HG03457 (cell line): Measurements from ENCODE around the gene SNX17.
"Not testable (repeated sequence)": the region's sequence is repeated elsewhere in the genome, so short reads cannot be mapped to it uniquely, and the experiment has no call there.

Source experiments
- ATAC-seq: cut with Tn5 transposase; IDR thresholded peaks from one replicate; pipeline ENCODE4 v1.9.1; 2021; ENCODE audit warnings: moderate number of reproducible peaks; ENCODE audit not compliant: unreplicated experiment

SNX17 gene

DNA sequence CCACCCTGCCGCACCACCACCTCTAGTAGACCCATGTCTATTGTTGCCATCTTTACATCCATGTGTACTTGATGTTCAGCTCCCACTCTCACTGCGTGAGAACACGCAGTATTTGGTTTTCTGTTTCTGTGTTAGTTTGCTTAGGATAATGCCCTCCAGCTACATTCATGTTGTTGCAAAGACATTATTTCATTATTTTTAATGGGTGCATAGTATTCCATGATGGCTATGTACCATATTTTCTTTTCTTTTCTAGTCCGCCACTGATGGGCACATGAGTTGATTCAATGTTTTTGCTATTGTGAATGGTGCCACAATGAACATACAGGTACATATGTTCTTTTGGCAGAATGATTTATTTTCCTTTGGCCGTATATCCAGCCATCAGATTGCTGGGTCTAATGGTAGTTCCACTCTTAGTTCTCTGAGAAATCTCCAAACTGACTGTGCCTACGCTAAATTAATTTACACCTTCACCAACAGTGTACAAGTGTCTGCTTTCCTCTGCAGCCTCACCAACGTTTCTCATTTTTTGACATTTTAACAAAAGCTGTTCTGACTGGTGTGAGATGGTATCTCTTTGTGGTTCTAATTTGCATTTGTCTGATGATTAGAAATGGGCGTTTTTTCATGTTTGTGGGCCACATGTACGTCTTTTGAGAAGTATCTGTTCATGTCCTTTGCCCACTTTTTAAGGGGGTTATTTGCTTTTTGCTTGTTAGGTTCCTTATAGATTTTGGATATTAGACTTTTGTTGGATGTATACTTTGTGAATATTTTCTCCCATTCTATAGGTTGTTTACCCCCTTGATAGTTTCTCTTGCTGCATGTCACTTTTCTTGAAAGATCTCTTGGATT is 20.6 kb downstream of the SNX17 start:
- ATAC-seq = no peak

DNA sequence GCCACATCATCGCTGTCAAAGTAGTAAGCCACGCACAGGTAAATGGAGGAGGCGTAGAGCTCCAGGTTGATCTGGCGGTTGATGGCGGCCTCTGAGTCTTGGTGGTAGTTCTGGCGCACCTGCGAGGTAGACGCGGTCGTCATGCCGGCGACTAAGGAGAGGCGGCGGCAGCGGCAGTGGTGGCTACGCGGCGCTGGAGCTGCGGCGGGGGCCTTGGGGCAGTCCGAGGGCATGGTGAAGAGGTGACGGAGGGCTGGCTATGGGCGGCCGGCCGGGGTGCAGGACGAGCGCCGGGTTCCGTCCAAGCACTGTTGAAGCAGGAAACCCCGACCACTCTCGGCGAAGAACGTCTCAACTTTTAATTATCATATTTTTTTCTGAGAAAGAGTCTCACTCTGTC is 22.8 kb downstream of the SNX17 start:
- ATAC-seq = no peak

DNA sequence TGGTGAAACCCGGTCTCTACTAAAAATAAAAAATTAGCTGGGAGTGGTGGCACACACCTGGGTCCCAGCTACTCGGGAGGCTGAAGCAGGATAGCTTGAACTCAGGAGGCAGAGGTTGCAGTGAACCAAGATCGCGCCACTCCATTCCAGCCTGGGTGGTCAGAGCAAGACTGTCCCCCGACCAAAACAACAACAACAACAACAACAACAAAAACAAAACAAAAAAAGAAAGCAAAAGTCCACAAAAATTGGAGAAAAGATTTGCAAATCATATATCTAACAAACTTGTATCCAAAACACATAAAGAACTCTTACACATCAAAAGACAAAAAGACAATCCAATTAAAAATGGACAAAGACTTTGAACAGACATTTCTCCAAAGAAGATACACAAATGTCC is 28.5 kb downstream of the SNX17 start:
- no peak for ATAC-seq

DNA sequence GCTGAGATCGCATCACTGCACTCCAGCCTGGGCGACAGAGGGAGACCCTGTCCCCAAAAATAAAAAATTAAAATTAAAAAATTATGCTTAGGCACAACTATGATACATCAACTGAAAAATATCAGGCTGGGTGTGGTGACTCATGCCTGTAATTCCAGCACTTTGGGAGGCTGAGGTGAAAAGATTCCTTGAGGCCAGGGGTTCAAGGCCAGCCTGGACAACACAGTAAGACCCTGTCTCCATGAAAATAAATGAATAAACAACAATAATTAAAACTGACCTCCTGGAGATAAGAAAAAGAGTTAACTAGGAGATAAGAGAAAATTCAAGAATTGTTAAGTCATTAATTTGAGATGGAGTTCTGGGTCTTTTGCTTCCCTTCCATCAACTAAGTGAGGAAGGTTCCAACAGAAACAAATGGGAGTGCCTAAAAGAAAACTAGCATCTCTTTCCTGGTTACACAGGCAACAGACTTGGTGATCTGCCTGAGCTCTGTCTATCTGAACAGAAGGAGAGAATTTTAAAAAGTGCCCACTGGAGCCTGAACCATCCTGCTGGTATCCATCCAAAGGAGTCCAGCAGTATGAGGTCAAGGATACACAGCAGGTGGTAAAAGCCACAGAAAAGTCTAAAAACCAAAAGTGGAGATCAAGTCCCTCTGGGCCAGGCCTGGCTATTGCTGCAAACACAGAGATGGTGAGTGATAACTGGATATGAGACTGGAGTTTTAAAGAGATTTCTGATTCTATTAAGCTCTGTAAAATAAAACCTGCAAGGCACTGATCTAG is 30.1 kb downstream of the SNX17 start:
- no peak for ATAC-seq

DNA sequence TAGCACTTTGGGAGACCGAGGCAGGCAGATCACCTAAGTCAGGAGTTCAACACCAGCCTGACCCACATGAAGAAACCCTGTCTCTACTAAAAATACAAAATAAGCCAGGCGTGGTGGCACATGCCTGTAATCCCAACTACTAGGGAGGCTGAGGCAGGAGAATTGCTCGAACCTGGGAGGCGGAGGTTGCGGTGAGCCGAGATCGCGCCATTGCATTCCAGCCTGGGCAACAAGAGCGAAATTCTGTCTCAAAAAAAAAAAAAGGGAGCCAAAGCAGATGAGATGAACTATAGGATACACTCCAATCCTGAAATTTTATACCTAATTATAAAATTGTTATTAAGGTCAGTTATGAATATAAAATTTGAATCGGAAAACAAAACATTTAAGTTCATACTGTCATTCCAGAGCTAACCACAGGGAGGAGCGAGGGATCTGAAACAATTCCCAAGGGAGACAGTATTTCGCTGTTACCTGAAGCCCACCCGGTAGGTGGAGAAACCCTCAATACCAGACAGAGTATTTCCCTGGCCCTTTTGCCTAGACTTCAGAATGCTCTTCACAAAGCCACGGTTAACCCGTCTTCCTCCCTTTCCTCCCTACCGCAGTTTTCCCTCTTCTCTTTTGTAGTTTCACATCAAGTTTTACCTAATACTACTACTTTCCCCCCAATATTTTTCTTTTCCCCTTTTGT is 37.5 kb downstream of the SNX17 start:
- ATAC-seq = no peak

DNA sequence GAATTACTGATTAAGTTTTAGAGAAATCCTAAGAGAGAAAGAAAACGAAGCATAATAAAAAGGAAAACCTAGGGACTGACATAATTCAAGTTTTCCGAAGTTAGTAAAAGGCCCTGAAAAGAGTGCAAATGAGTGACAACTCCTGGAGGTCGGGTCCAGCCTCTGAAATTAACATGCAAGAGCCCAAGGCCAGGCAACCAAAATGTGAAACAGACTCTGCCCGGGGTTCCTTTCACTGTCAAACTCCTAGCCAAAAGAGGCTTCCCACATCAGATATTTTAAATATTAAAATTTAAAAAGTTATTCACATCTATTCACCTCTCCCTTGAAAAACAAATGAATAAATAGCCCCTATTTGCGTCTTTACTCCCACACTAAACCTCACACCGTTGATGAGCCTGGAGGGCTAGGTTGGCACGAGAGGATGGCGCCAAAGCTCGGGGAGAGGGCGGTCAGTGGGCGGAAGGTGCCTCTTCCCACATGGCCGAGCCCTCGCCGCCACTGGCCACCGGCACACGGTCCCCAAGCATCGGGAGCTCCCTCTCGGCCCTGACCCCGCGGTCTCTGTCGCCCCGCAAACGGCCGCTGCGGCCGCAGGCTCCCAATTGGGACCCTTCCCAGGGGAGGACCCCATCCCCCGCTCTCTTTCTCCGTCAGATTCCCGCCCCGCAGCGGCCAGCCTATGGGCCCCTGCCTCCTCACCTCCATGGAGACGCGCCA is 38.3 kb downstream of the SNX17 start:
- peak; percentile 27 for ATAC-seq

DNA sequence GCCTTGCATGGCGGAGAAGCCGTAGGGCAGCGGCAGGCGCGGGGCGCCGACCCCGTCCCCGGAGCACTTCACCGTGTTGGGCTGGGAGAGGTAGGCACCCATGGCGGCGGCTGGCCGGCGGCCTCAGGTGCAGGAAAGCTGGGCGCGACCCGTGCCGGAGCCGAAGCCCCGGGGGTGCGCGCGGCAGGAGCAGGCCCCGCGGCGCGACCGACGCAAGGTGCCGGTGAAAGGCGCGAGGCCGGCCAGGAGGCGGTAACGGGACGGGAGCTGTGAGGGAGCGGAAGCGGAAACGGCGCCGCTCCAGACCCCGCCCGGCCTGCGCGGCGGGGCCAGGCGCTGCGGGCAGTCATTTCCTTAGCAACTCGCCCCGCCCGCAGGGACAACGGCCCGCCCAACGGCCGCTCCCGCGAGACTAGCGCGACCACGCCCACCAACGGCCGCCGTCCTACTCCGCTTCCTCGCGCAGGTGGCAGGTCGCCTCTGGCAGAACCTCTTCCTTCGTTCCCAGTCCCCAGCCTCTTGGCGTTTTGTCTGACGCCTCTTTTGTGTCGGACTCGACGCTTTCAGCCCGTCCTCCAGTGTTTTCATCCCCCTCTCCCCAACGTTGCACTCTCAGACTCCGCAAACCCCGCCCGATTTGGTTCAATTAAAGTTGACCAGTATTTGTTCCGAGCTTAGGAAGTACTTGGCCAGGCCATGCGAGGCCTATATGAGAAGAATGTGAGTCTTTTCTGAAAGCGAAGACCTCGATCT is 39.1 kb downstream of the SNX17 start, which contains the start of gene PPM1G:
Gene PPM1G, minus strand, starts transcription at position 271 of the 753 bp plus-strand sequence. Its CDS starts 169 bp downstream, at position 102.
- ATAC-seq = peak; percentile 86

DNA sequence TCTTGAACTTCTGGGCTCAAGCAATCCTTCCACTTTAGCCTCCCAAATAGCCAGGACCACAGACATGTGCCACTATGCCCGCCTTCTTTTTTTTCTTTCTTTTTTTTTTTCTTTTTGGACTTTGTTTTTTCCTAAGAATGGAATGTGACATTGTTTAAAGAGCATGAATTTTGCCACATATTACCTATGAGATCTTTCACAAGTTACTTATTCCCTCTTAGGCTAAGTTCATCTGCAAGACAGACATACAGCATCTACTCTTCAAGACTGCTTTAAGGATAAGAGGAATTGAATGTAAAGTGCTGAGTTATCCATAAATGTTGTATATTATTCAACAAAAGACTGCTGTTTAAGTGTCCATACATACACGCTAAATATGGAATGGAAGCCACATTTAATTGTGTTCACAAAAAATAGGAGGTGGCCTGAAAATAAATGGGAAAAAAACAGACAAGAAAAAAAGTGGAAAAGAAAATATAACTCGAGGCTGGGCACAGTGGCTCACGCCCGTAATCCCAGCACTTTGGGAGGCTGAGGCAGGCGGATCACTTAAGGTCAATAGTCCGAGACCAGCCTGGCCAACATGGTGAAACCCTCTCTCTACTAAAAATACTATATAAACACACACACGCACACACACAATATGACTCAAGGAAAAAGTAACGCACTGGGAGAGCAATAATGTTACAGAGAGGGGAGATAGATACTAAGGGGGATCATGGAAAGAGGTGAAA is 42.2 kb downstream of the SNX17 start:
- no peak for ATAC-seq

DNA sequence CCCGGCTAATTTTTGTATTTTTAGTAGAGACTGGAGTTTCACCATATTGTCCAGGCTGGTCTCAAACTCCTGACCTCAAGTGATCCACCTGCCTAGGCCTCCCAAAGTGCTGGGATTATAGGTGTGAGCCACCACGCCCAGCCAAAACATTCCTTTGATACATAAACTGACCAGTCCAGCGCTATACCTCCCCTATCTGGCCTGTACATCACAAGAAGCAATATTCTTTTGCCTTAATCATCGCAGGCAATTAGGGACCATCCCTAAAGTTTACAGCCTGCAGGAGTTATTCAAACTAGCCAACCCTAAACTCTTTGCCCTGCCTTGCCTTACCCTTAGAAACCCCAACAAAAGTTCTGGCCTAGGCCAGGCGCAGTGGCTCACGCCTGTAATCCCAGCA is 45.7 kb downstream of the SNX17 start:
- ATAC-seq = no peak

DNA sequence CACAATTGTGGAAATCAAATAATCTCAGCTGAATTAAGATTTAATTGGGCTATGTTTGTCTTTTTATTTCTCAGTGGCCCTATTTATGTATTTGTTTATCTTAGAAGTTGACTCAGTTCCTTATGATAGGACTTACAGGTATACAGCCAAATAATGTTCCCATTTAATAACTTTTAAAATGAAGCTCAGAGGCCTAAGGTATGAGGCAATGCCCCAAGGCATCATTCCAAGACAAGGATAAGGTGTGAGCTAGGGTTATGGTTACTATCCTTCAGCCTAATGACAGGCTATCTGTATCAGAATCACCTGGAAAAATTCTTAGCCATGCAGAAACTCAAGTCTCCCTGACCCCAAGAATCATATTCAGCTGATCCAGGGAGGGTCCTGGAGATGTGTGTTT is 50.6 kb downstream of the SNX17 start:
- ATAC-seq = no peak

DNA sequence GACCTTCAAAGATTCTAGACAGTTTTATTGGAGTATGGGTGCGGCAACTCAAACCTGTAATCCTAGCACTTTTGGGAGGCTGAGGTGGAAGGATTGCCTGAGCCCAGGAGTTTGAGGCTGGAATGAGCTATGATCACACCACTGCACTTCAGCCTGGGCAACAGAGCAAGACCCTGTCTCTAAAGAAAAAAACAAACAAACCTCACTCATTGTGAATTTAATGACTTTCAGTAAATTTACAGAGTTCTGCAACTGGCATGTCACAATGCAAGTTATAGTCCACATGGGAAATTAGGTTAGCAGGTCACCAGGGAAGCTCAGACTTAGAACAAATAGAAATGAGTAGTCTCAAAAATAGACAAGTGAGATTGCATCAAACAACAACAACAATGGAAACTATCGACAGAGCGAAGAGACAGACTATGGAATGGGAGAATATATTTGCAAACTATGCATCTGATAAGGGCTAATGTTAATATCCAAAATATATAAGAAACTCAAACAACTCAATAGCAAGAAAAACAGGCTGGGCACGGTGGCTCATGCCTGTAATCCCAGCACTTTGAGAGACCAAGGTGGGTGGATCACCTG is 51.3 kb downstream of the SNX17 start:
- no peak for ATAC-seq

DNA sequence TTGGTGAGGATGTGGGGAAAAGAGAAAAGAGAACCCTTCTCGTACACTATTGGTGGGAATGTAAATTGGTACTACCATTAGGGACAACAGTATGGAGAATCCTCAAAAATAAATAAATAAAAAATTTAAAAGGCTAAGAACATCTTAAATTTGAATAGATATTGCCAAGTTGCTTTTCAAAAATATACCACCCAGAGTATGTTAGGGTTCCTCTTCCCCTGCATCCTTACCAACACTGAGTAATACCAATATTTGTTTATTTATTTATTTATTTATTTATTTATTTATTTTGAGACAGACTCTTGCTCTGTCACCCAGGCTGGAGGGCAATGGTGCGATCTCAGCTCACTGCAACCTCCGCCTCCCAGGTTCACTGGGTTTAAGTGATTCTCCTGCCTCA is 52.5 kb downstream of the SNX17 start:
- no peak for ATAC-seq

DNA sequence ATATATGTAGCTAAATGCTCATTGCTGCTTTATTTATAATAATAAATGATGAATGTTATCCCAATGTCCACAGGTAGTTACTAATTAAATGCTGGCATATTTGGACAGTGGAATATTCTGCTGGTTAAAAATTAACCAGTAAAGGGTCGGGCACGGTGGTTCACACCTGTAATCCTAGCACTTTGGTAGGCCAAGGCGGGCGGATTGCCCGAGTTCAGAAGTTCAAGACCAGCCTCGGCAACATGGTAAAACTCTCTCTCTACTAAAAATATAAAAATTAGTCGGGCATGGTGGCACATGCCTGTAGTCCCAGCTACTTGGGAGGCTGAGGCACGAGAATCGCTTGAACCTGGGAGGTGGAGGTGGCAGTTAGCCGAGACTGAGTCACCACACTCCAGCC is 54.6 kb downstream of the SNX17 start:
- ATAC-seq = not testable (repeated sequence)
